Stimulated activated CD4-positive, alpha-beta T cell treated with anti-CD3 and anti-CD28 coated beads, TNF-alpha, amount 100 ng/mL, for 1 hour (primary cell): ENCODE data around the gene S1PR2.

Experiments used
- DNase-seq, 3 donors: peaks; one replicate each; pipeline ENCODE4 v3.0.0-alpha.2; 2020; ENCODE audit warnings: low read depth in 3 of 3, low spot score in 1 of 3

Gene S1PR2

GRCh38 chr19:10230861-10231611 lies at the start of gene S1PR2:
S1PR2 (minus strand) TSS chr19:10231331; CDS start chr19:10224905, 6,426 bp downstream.
- DNase-seq, result peak in 2 of 3 donors; percentile 31 to 59

GRCh38 chr19:10279737-10280442 lies 48.8 kb upstream of the S1PR2 start:
- no peak for DNase-seq

GRCh38 chr19:10278935-10279334 lies 47.8 kb upstream of the S1PR2 start:
- DNase-seq, result no peak

GRCh38 chr19:10277795-10278589 lies 46.9 kb upstream of the S1PR2 start:
- DNase-seq, result no peak

- no peak for DNase-seq
Measured at GRCh38 chr19:10274589-10274988, 43.5 kb upstream of the S1PR2 start.

GRCh38 chr19:10271543-10272086 lies 40.5 kb upstream of the S1PR2 start:
- DNase-seq, result no peak

- peak in 1 of 3 donors; percentile 46 for DNase-seq
Measured at GRCh38 chr19:10270616-10271394, 39.7 kb upstream of the S1PR2 start, which contains the start of gene ICAM1. ICAM1 (plus strand) TSS chr19:10271120; CDS start chr19:10271160, 40 bp downstream.

GRCh38 chr19:10270180-10270615 lies 39.1 kb upstream of the S1PR2 start:
- no peak for DNase-seq

- DNase-seq, result peak; percentile 71 to 89 (median 77)
Measured at GRCh38 chr19:10269333-10270179, 38.4 kb upstream of the S1PR2 start.

- no peak for DNase-seq
Measured at GRCh38 chr19:10268071-10268470, 36.9 kb upstream of the S1PR2 start.

GRCh38 chr19:10266706-10267105 lies 35.6 kb upstream of the S1PR2 start:
- DNase-seq, result no peak

GRCh38 chr19:10262771-10263170 lies 31.6 kb upstream of the S1PR2 start:
- no peak for DNase-seq

GRCh38 chr19:10260141-10260584 lies 29.0 kb upstream of the S1PR2 start:
- peak in 1 of 3 donors; percentile 39 for DNase-seq

GRCh38 chr19:10259162-10259905 lies 28.2 kb upstream of the S1PR2 start:
- DNase-seq, result peak; percentile 66 to 81 (median 72)

GRCh38 chr19:10258080-10258710 lies 27.1 kb upstream of the S1PR2 start:
- no peak for DNase-seq

- no peak for DNase-seq
Measured at GRCh38 chr19:10256970-10257615, 26.0 kb upstream of the S1PR2 start.

- no peak for DNase-seq
Measured at GRCh38 chr19:10256551-10256950, 25.4 kb upstream of the S1PR2 start.

GRCh38 chr19:10255358-10255757 lies 24.2 kb upstream of the S1PR2 start:
- no peak for DNase-seq
